Upper lobe of left lung (tissue), 6 donors: ENCODE measurements around the gene SEC24A. TPM values are rescaled to one million over a fixed set of nuclear protein-coding genes. Genes with fewer than 3 reads are reported as not detected.

ENCODE experiments used
- small RNA-seq, 4 donors: library from RNA; depleted of rRNA; stranded (forward); fragments of <200 nt; gene quantifications; one replicate each; pipeline ENCODE3, GENCODE V24; 2016
- total RNA-seq, 6 donors: library from RNA; depleted of rRNA in 4 of 6; stranded (reverse); fragments of >200 nt in 4 of 6; gene quantifications; one replicate each; pipeline versions ENCODE4 v1.1.0 to v1.2.1, GENCODE V29; 2016 to 2021
- donor health status: DM: no; HTN: no; CAD: no; lungs with moderate emphysema.
- donor health status: DM: no; HTN: yes; CAD: no; lungs with severe emphysema.

SEC24A gene
- total RNA-seq, 6 donors from 2014 or later, result 3.8 to 23.4 (median 16.8) TPM

Small RNA genes within 50 kb of the gene (small RNA-seq; reads per million reads assigned to genes)
- 0 reads per million in 4 donors for gene RNU6-1164P
- 0 reads per million in 4 donors for gene RNU6-1311P
- gene RNU6-757P, result 0 reads per million in 4 donors

Other genes with a start within 250 kb of the SEC24A start
- gene CDKN2AIPNL, start 236.9 kb upstream of the SEC24A start, total RNA-seq, result 10 to 100 TPM in 4 of 6 donors, 1 to 10 TPM in 2; 2.1 to 18.5 (median 13.3) TPM
- 100 to 1,000 TPM in 1 of 6 donors, 10 to 100 TPM in 5; 51.5 to 102 (median 69.5) TPM for gene JADE2, start 123.1 kb upstream of the SEC24A start, total RNA-seq
- 10 to 100 TPM; 37.4 to 67.0 (median 52.7) TPM for gene SAR1B, start 16.0 kb upstream of the SEC24A start, total RNA-seq
- gene CAMLG, start 89.8 kb downstream of the SEC24A start, total RNA-seq, result 10 to 100 TPM; 12.4 to 38.2 (median 20.5) TPM
- 10 to 100 TPM; 31.2 to 68.9 (median 45.0) TPM for gene DDX46, start 110.0 kb downstream of the SEC24A start, total RNA-seq
- gene C5orf24, start 197.2 kb downstream of the SEC24A start, total RNA-seq, result 10 to 100 TPM; 22.5 to 56.4 (median 35.5) TPM
- 10 to 100 TPM; 49.6 to 78.4 (median 67.2) TPM for gene TXNDC15, start 225.6 kb downstream of the SEC24A start, total RNA-seq